GM23338 (cell line): ENCODE measurements around the gene OR52J3. TPM values are rescaled to one million over a fixed set of nuclear protein-coding genes. Genes with fewer than 3 reads are reported as not detected.

Source experiments
- ATAC-seq: fragments of 200-7000 bp; cut with Tn5 transposase; 3 replicates; pipeline ENCODE4 v1.9.1; 2020
- DNase-seq: peaks from one replicate; pipeline ENCODE4 v3.0.0-alpha.2; 2015; ENCODE audit warnings: low spot score
- H2AFZ ChIP-seq: fragments of 200-600 bp; sonication (generic); 2 replicates; pipeline ENCODE4 v1.8.0; 2016; ENCODE audit warnings: antibody characterized with exemption, mild to moderate bottlenecking, moderate library complexity
- H3F3A ChIP-seq: fragments of 200-600 bp; sonication (generic); replicated peaks from 2 replicates; pipeline ENCODE4 v1.8.0; 2017; ENCODE audit warnings: antibody characterized with exemption, mixed run types, low read depth
- H3K27ac ChIP-seq: fragments of 200-600 bp; sonication (generic); 2 replicates; pipeline ENCODE4 v1.6.1; 2016; ENCODE audit warnings: low read depth
- H3K27me3 ChIP-seq: fragments of 200-600 bp; sonication (generic); 2 replicates; pipeline ENCODE4 v1.8.0; 2016; ENCODE audit warnings: mild to moderate bottlenecking, mixed run types, moderate library complexity; ENCODE audit not compliant: insufficient read depth
- H3K36me3 ChIP-seq: fragments of 200-600 bp; sonication (generic); 2 replicates; pipeline ENCODE4 v1.8.0; 2016; ENCODE audit warnings: mild to moderate bottlenecking; ENCODE audit not compliant: insufficient read depth
- H3K4me1 ChIP-seq: fragments of 200-600 bp; sonication (generic); 2 replicates; pipeline ENCODE4 v1.8.0; 2016; ENCODE audit warnings: mild to moderate bottlenecking, moderate library complexity; ENCODE audit not compliant: insufficient read depth
- H3K4me2 ChIP-seq: fragments of 200-600 bp; sonication (generic); 2 replicates; pipeline ENCODE4 v1.7.1; 2017; ENCODE audit warnings: mixed run types
- H3K4me3 ChIP-seq: fragments of 200-600 bp; sonication (generic); 2 replicates; pipeline ENCODE4 v1.6.1; 2016; ENCODE audit warnings: mixed run types
- H3K79me2 ChIP-seq: fragments of 200-600 bp; sonication (generic); replicated peaks from 2 replicates; pipeline ENCODE4 v1.8.0; 2017; ENCODE audit warnings: mild to moderate bottlenecking; ENCODE audit not compliant: insufficient read depth
- H3K9me2 ChIP-seq: fragments of 200-600 bp; sonication (generic); 2 replicates; pipeline ENCODE4 v1.8.0; 2017; ENCODE audit not compliant: insufficient read depth
- H4K20me1 ChIP-seq: fragments of 200-600 bp; sonication (generic); replicated peaks from 2 replicates; pipeline ENCODE4 v1.8.0; 2017; ENCODE audit warnings: mild to moderate bottlenecking; ENCODE audit not compliant: insufficient read depth
- H3K27ac Mint-ChIP-seq: 2 replicates; pipeline ENCODE4 v1.8.0; 2020; ENCODE audit warnings: inconsistent platforms, mild to moderate bottlenecking, moderate library complexity, mixed read lengths
- H3K27me3 Mint-ChIP-seq: 3 replicates; pipeline ENCODE4 v1.8.0; 2022; ENCODE audit warnings: low read depth, mild to moderate bottlenecking, moderate library complexity, mixed read lengths, inconsistent platforms; ENCODE audit not compliant: insufficient read depth, poor library complexity
- H3K36me3 Mint-ChIP-seq: 3 replicates; pipeline ENCODE4 v1.8.0; 2021; ENCODE audit warnings: low read depth, mild to moderate bottlenecking, inconsistent platforms, moderate library complexity, mixed read lengths
- H3K4me1 Mint-ChIP-seq: 3 replicates; pipeline ENCODE4 v1.8.0; 2020; ENCODE audit warnings: mild to moderate bottlenecking, inconsistent platforms, mixed read lengths
- H3K4me3 Mint-ChIP-seq: 3 replicates; pipeline ENCODE4 v1.8.0; 2021; ENCODE audit warnings: moderate library complexity, mild to moderate bottlenecking, inconsistent platforms, mixed read lengths
- H3K9me3 Mint-ChIP-seq: 3 replicates; pipeline ENCODE4 v1.8.0; 2020; ENCODE audit warnings: moderate library complexity, mild to moderate bottlenecking, inconsistent platforms, mixed read lengths
- CREB1 ChIP-seq: fragments of 250-450 bp; sonication (Bioruptor Pico); IDR thresholded peaks from 2 replicates; pipeline ENCODE4 v1.5.0; 2020; ENCODE audit warnings: low read depth, mild to moderate bottlenecking, moderate library complexity
- ETS1 ChIP-seq: IDR thresholded peaks from 2 replicates; pipeline ENCODE4 v1.6.1; 2016; ENCODE audit warnings: antibody characterized with exemption
- EZH2 ChIP-seq: fragments of 200-600 bp; sonication (generic); IDR thresholded peaks from one replicate; pipeline ENCODE4 v1.8.0; 2017; ENCODE audit warnings: antibody characterized with exemption, mild to moderate bottlenecking, low read depth; ENCODE audit not compliant: unreplicated experiment
- EZH2phosphoT487 ChIP-seq: fragments of 200-600 bp; sonication (generic); IDR thresholded peaks from one replicate; pipeline ENCODE4 v1.8.1; 2018; ENCODE audit warnings: antibody characterized with exemption; ENCODE audit not compliant: unreplicated experiment
- JUNB ChIP-seq: IDR thresholded peaks from one replicate; pipeline ENCODE4 v1.6.1; 2016; ENCODE audit warnings: antibody characterized with exemption; ENCODE audit not compliant: unreplicated experiment
- NANOG ChIP-seq: IDR thresholded peaks from 2 replicates; pipeline ENCODE4 v1.6.1; 2016; ENCODE audit warnings: antibody characterized with exemption, borderline replicate concordance
- POLR2AphosphoS5 ChIP-seq: IDR thresholded peaks from 2 replicates; pipeline ENCODE4 v1.6.1; 2016; ENCODE audit warnings: antibody characterized with exemption, low read depth
- REST ChIP-seq: IDR thresholded peaks from one replicate; pipeline ENCODE4 v1.6.1; 2018; ENCODE audit warnings: antibody characterized with exemption; ENCODE audit not compliant: unreplicated experiment
- STAT1 ChIP-seq: IDR thresholded peaks from one replicate; pipeline ENCODE4 v1.6.1; 2016; ENCODE audit warnings: antibody characterized with exemption; ENCODE audit not compliant: unreplicated experiment
- ZNF114 ChIP-seq: fragments of 250-450 bp; sonication (Bioruptor Pico); IDR thresholded peaks from 2 replicates; pipeline ENCODE4 v1.5.0; 2020; ENCODE audit warnings: mild to moderate bottlenecking, moderate library complexity
- ZNF331 ChIP-seq: fragments of 250-450 bp; sonication (Bioruptor Pico); IDR thresholded peaks from 2 replicates; pipeline ENCODE4 v1.5.0; 2020; ENCODE audit warnings: low read depth, mild to moderate bottlenecking, moderate library complexity
- ZNF462 ChIP-seq: fragments of 250-450 bp; sonication (Bioruptor Pico); IDR thresholded peaks from 2 replicates; pipeline ENCODE4 v1.5.0; 2020; ENCODE audit warnings: mild to moderate bottlenecking, moderate library complexity
- polyA plus RNA-seq: library from polyadenylated mRNA; unstranded; fragments of >200 nt; fragmentation: Nextera tagmentation; extraction: Ambion mirVana; gene quantifications from 2 replicates; pipeline ENCODE4 v1.2.1, GENCODE V29; 2016
- total RNA-seq: library from RNA; depleted of rRNA; stranded (reverse); fragments of >200 nt; shearing (Covaris generic); gene quantifications from 2 replicates; pipeline ENCODE4 v1.2.3, GENCODE V29; 2014
- TF ChIP-seq, protein P1 (sequence below), 2 experiments: fragments of 200-600 bp in 1 of 2; sonication (generic) in 1 of 2; conservative IDR thresholded peaks; 2 replicates each; pipeline versions ENCODE4 v1.5.1 to v1.6.1; 2016 to 2017; ENCODE audit warnings: antibody characterized with exemption in 2 of 2, low read depth in 2 of 2, mild to moderate bottlenecking in 2 of 2, moderate library complexity in 1 of 2

OR52J3 gene
- total and polyA plus RNA-seq, 2 experiments from 2014 or later: not detected

GRCh38 chr11:5083602-5084001 is 37.3 kb downstream of the OR52J3 start:
- H3K79me2 ChIP-seq: no peaks in the 10 kb centered on the region
- ATAC-seq: no peak
- Mint-ChIP-seq H3K27me3 (no peaks in the 10 kb centered on the region), H3K4me3 (no peak overlapping the region), H3K36me3 (no peaks in the 10 kb centered on the region), H3K9me3 (no peaks in the 10 kb centered on the region), H3K27ac (no peak overlapping the region), H3K4me1 (0 out of 3 replicates have a peak, but pooled peaks cover 2% of the 10 kb centered on the region)
- H3K36me3 ChIP-seq: no peaks in the 10 kb centered on the region
- H3K27me3 ChIP-seq: no peaks in the 10 kb centered on the region
- H3K4me1 ChIP-seq: no peaks in the 10 kb centered on the region
- H3K27ac ChIP-seq: no peak overlapping the region
- H4K20me1 ChIP-seq: no peaks in the 10 kb centered on the region
- no peaks in the 10 kb centered on the region for H3F3A ChIP-seq
- no peak for TF ChIP-seq STAT1
- no peak for TF ChIP-seq CREB1 (CRISPR knock-in tag)
- no peak for TF ChIP-seq EZH2
- no peak for TF ChIP-seq EZH2phosphoT487
- no peak for TF ChIP-seq NANOG
- no peak for TF ChIP-seq ZNF114 (CRISPR knock-in tag)
- no peak for TF ChIP-seq POLR2AphosphoS5
- TF ChIP-seq ZNF462 (CRISPR knock-in tag): no peak
- TF ChIP-seq, protein P1, sequence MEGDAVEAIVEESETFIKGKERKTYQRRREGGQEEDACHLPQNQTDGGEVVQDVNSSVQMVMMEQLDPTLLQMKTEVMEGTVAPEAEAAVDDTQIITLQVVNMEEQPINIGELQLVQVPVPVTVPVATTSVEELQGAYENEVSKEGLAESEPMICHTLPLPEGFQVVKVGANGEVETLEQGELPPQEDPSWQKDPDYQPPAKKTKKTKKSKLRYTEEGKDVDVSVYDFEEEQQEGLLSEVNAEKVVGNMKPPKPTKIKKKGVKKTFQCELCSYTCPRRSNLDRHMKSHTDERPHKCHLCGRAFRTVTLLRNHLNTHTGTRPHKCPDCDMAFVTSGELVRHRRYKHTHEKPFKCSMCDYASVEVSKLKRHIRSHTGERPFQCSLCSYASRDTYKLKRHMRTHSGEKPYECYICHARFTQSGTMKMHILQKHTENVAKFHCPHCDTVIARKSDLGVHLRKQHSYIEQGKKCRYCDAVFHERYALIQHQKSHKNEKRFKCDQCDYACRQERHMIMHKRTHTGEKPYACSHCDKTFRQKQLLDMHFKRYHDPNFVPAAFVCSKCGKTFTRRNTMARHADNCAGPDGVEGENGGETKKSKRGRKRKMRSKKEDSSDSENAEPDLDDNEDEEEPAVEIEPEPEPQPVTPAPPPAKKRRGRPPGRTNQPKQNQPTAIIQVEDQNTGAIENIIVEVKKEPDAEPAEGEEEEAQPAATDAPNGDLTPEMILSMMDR (conservative IDR thresholded peaks at IDR 0.05; ENCODE audit: low read depth in 2 of 2): no peak
- TF ChIP-seq ZNF331 (CRISPR knock-in tag): no peak
- no peak for TF ChIP-seq JUNB
- TF ChIP-seq REST: no peak
- TF ChIP-seq ETS1: no peak
- H3K4me2 ChIP-seq: no peak overlapping the region
- H3K9me2 ChIP-seq: 0 out of 2 replicates have a peak, but pooled peaks cover 3% of the 10 kb centered on the region
- H2AFZ ChIP-seq: no peak overlapping the region
- H3K4me3 ChIP-seq: no peak overlapping the region
- no peak for DNase-seq
